ENCODE data around the gene MYCT1. TPM values are rescaled to one million over a fixed set of nuclear protein-coding genes. Genes with fewer than 3 reads are reported as not detected.

MYCT1 gene
- total and polyA plus RNA-seq, 2 donors (not counting 1 experiment from before 2014, with no cell fraction given), result not detected

DNA sequence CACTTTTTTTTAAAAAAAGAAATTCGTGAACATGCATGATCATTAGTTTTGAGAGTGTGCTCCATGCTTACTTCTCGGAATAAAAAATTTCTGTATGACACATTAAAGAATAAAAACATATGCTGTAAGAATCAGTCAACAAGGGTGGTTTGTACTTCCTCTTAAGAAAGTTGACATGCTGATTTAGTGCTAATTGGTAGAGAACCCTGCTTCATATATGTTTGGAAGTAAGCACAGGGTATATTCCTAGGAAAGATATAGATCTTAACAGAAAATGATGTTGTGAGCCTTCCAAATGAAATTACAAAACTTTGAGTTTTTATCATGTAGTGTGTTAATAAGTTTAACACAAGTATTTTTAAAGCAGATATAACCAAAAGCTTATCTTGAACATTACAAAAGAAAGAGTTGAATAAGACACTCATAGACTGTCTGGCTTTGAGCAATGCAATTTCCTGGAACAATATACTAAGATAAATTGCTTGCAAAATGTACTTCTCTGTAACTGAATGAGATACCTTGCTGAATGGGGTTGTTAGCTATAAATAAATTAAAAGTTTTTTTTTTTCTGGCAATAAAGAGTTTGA lies 39.1 kb downstream of the MYCT1 start:
- CTCF ChIA-PET, result no interaction called here
- intact Hi-C loops (cut with micrococcal nuclease), result loop anchor here (5.0 kb wide), 1 partner anchor 1031 kb away; no protein-coding TSS in a partner anchor
- Histone ChIP-seq H3K4me1 (ENCODE audit: control insufficient read depth in 2 of 2, insufficient read depth in 2 of 2, low read length in 2 of 2) (no peaks in the 10 kb centered on the region), H4K20me1 (ENCODE audit: control insufficient read depth, insufficient read depth, low read length, poor library complexity, severe bottlenecking) (no peaks in the 10 kb centered on the region), H3K9me3 (ENCODE audit: control extremely low read depth in 1 of 3, control insufficient read depth in 2 of 3, insufficient read depth in 1 of 3, low read length in 2 of 3) (peaks cover 0 to 4% (median 0%) of the 10 kb centered on the region in 3 donors), H3K4me3 (ENCODE audit: control extremely low read depth in 1 of 5, extremely low read depth in 1 of 5, insufficient read depth in 1 of 5, low read depth in 2 of 5, low read length in 4 of 5) (no peak overlapping the region), H3K36me3 (replicated peaks in 1 of 2; ENCODE audit: control extremely low read depth in 1 of 2, control insufficient read depth in 1 of 2, extremely low read depth in 1 of 2, insufficient read depth in 2 of 2, low read length in 1 of 2) (no peaks in the 10 kb centered on the region), H3K9ac (ENCODE audit: low read length) (no peak overlapping the region), H3K79me2 (ENCODE audit: control insufficient read depth, insufficient read depth, low read length) (no peaks in the 10 kb centered on the region), H3K4me2 (replicated peaks; ENCODE audit: low read depth, low read length, poor library complexity, severe bottlenecking) (no peak overlapping the region), H2AFZ (ENCODE audit: insufficient read depth, low read depth, low read length, poor library complexity, severe bottlenecking) (no peak overlapping the region), H3K27me3 (replicated peaks in 1 of 4; ENCODE audit: control extremely low read depth in 1 of 4, control insufficient read depth in 3 of 4, insufficient read depth in 4 of 4, low read length in 3 of 4) (no peaks in the 10 kb centered on the region), H3K27ac (ENCODE audit: low read length in 2 of 2) (no peak overlapping the region)
- no peak for DNase-seq
- Mint-ChIP-seq H3K9me3 (ENCODE audit: insufficient read depth) (no peaks in the 10 kb centered on the region), H3K4me3 (no peak overlapping the region), H3K27ac (no peak overlapping the region), H3K27me3 (no peaks in the 10 kb centered on the region), H3K4me1 (no peaks in the 10 kb centered on the region)
- no CpG with 5 or more reads among the region's 2 CpGs for WGBS (ENCODE audit: insufficient coverage)
- no peak for ATAC-seq (ENCODE audit: low read depth)
- TF ChIP-seq, protein P1, sequence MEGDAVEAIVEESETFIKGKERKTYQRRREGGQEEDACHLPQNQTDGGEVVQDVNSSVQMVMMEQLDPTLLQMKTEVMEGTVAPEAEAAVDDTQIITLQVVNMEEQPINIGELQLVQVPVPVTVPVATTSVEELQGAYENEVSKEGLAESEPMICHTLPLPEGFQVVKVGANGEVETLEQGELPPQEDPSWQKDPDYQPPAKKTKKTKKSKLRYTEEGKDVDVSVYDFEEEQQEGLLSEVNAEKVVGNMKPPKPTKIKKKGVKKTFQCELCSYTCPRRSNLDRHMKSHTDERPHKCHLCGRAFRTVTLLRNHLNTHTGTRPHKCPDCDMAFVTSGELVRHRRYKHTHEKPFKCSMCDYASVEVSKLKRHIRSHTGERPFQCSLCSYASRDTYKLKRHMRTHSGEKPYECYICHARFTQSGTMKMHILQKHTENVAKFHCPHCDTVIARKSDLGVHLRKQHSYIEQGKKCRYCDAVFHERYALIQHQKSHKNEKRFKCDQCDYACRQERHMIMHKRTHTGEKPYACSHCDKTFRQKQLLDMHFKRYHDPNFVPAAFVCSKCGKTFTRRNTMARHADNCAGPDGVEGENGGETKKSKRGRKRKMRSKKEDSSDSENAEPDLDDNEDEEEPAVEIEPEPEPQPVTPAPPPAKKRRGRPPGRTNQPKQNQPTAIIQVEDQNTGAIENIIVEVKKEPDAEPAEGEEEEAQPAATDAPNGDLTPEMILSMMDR (IDR thresholded peaks at IDR 0.05), result no peak
- TF ChIP-seq EZH2 (IDR thresholded peaks at IDR 0.05; ENCODE audit: borderline replicate concordance, insufficient read depth, low read depth, low read length, poor library complexity, severe bottlenecking), result no peak
- POLR2A ChIA-PET, result no interaction called here

DNA sequence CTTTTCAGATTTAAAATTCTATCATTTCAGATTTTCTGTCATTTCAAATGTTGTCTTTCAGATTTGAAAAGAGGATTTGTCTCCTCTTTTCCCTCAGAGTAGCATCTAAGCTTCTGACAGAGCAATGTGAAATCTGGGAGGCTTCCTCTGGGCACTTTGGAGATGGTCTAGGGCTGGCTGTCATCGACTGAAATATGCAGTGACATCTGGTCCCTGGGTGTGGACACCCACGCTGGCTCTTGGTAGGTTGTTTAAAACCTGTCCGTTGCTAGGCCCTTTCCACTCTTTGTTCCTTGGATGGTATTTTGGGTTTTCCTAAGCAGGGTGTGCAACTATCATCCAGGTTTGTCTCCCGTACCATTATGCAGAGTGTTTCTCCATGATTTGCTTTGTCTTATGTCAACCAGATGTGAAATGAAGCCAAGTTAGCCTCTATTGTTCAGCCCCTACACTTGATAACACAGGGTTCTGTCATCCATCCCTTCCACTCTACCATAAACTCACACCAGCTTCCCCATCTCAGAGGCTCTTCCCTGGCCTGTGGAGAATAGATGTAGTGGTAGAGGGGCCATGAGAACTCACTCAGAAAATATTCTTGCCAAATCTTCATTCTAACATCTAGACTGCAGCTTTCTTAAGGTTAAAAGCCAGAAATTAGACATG lies 47.9 kb downstream of the MYCT1 start:
- ATAC-seq (ENCODE audit: low read depth) (no peak), DNase-seq (no peak)
- Mint-ChIP-seq H3K27me3 (no peaks in the 10 kb centered on the region), H3K4me3 (no peak overlapping the region), H3K27ac (no peak overlapping the region), H3K9me3 (ENCODE audit: insufficient read depth) (no peaks in the 10 kb centered on the region), H3K4me1 (no peaks in the 10 kb centered on the region)
- Histone ChIP-seq H2AFZ (ENCODE audit: insufficient read depth, low read depth, low read length, poor library complexity, severe bottlenecking) (no peak overlapping the region), H3K4me1 (ENCODE audit: control insufficient read depth in 2 of 2, insufficient read depth in 2 of 2, low read length in 2 of 2) (no peaks in the 10 kb centered on the region), H3K9me3 (ENCODE audit: control extremely low read depth in 1 of 3, control insufficient read depth in 2 of 3, insufficient read depth in 1 of 3, low read length in 2 of 3) (no peaks in the 10 kb centered on the region), H3K79me2 (ENCODE audit: control insufficient read depth, insufficient read depth, low read length) (no peaks in the 10 kb centered on the region), H3K4me3 (ENCODE audit: control extremely low read depth in 1 of 5, extremely low read depth in 1 of 5, insufficient read depth in 1 of 5, low read depth in 2 of 5, low read length in 4 of 5) (no peak overlapping the region), H4K20me1 (ENCODE audit: control insufficient read depth, insufficient read depth, low read length, poor library complexity, severe bottlenecking) (no peaks in the 10 kb centered on the region), H3K27ac (ENCODE audit: low read length in 2 of 2) (no peak overlapping the region), H3K4me2 (replicated peaks; ENCODE audit: low read depth, low read length, poor library complexity, severe bottlenecking) (no peak overlapping the region), H3K36me3 (replicated peaks in 1 of 2; ENCODE audit: control extremely low read depth in 1 of 2, control insufficient read depth in 1 of 2, extremely low read depth in 1 of 2, insufficient read depth in 2 of 2, low read length in 1 of 2) (no peaks in the 10 kb centered on the region), H3K27me3 (replicated peaks in 1 of 4; ENCODE audit: control extremely low read depth in 1 of 4, control insufficient read depth in 3 of 4, insufficient read depth in 4 of 4, low read length in 3 of 4) (no peaks in the 10 kb centered on the region), H3K9ac (ENCODE audit: low read length) (no peak overlapping the region)
- WGBS (ENCODE audit: insufficient coverage), result 90% methylated on average over 4 of the region's 4 CpGs
- CTCF ChIA-PET, result no interaction called here
- TF ChIP-seq, protein P1 (IDR thresholded peaks at IDR 0.05), result no peak
- TF ChIP-seq EZH2 (IDR thresholded peaks at IDR 0.05; ENCODE audit: borderline replicate concordance, insufficient read depth, low read depth, low read length, poor library complexity, severe bottlenecking), result no peak
- POLR2A ChIA-PET, result no interaction called here
- intact Hi-C loops (cut with micrococcal nuclease), result no loop called here
